Muscle of leg (tissue), 11 donors: ENCODE results near the gene IRS2. TPM values are rescaled to one million over a fixed set of nuclear protein-coding genes. Genes with fewer than 3 reads are reported as not detected.

Experiments used
- DNase-seq: peaks from one replicate; pipeline ENCODE4 v3.0.0; 2013
- H3K27ac ChIP-seq: one replicate; pipeline ENCODE4 v1.5.1; 2013; ENCODE audit warnings: mild to moderate bottlenecking, low read length, control low read depth
- H3K27me3 ChIP-seq: one replicate; pipeline ENCODE4 v1.6.1; 2013; ENCODE audit warnings: low read length; ENCODE audit not compliant: control insufficient read depth, insufficient read depth
- H3K36me3 ChIP-seq: one replicate; pipeline ENCODE4 v1.6.1; 2013; ENCODE audit warnings: low read length; ENCODE audit not compliant: control insufficient read depth, insufficient read depth
- H3K4me1 ChIP-seq: one replicate; pipeline ENCODE4 v1.6.1; 2013; ENCODE audit warnings: low read length; ENCODE audit not compliant: control insufficient read depth, insufficient read depth
- H3K4me3 ChIP-seq: one replicate; pipeline ENCODE4 v1.5.1; 2013; ENCODE audit warnings: low read length, control low read depth
- H3K9me3 ChIP-seq: replicated peaks from 2 replicates; pipeline ENCODE4 v1.6.1; 2013; ENCODE audit warnings: low read depth, low read length; ENCODE audit not compliant: control insufficient read depth
- WGBS: methylation state at CpG from one replicate; pipeline ENCODE4 v1.1.5; 2013; ENCODE audit warnings: missing lambda C conversion rate; ENCODE audit not compliant: insufficient coverage; 5-methylcytosine and 5-hydroxymethylcytosine counted together
- polyA plus RNA-seq, 8 donors: library from polyadenylated mRNA; unstranded; fragments of 120-200 nt; gene quantifications; one replicate each; pipeline versions ENCODE4 v1.2.1 to v1.2.3, GENCODE V29; 2013; ENCODE audit warnings: inconsistent platforms in 1 of 8, low replicate concordance in 1 of 8; ENCODE audit not compliant: insufficient read length in 8 of 8, insufficient read depth in 1 of 8
- total RNA-seq: library from RNA; stranded (reverse); fragments of 120-200 nt; gene quantifications from one replicate; pipeline ENCODE4 v1.2.4, GENCODE V29; 2013

Gene IRS2
- total and polyA plus RNA-seq, 9 donors = 1.5 to 5.0 (median 2.8) TPM

GRCh38 chr13:109789262-109789661 is 2.9 kb upstream of the IRS2 start:
- WGBS = 80% methylated on average over 1 of the region's 2 CpGs
- peaks cover 12% of the 10 kb centered on the region for H3K27me3 ChIP-seq
- peaks cover 13% of the 10 kb centered on the region for H3K4me1 ChIP-seq
- H3K9me3 ChIP-seq = no peaks in the 10 kb centered on the region
- no peaks in the 10 kb centered on the region for H3K36me3 ChIP-seq
- H3K4me3 ChIP-seq = no peak overlapping the region
- no peak overlapping the region for H3K27ac ChIP-seq
- no peak for DNase-seq

GRCh38 chr13:109788372-109789111 is 2.2 kb upstream of the IRS2 start:
- Histone ChIP-seq H3K4me1 (peaks cover 16% of the 10 kb centered on the region), H3K4me3 (no peak overlapping the region), H3K27ac (no peak overlapping the region), H3K9me3 (no peaks in the 10 kb centered on the region), H3K36me3 (peaks cover 1% of the 10 kb centered on the region), H3K27me3 (peaks cover 15% of the 10 kb centered on the region)
- no CpG with 5 or more reads among the region's 7 CpGs for WGBS
- DNase-seq = no peak

DNA sequence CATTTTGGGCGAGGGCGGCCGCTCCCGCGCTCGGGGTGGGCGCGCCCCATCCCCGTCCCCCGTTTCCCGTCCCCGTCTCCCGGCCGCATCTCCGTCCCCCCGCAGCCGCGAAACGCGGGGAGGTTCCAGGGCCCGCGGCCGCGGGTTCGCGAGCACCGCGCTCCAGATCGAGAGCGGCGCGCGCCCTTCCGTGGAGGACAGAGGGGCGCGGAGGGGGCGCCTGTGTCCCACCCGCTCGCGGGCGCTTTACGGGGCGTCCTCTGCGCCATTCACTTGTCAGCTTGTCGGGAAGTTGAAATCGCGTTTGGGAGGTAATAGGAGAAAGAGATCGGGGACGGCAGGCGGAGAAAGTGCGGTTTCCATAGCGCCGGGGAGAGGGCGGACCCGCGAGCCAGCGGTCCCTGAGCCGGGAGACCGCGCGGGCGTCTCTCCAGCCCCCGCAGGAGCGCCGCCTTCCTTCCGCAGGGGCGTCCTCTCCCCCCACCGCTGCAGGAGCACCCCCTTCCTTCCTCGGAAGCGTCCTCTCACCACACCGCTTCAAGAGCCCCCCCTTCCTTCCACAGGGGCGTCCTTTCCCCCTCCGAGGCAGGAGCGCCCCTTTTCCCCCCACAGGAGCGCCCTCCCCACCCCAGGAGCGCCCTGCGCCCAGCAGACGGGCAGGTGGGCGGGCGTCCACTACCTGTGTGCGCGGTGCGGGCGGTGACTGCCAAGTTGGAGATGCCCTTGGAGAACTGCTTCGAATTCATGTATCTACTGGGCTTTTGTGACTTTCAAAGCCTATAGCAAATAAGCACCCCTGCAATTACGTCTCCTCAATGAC is 962 bp upstream of the IRS2 start:
- H3K9me3 ChIP-seq = no peaks in the 10 kb centered on the region
- peaks cover 5% of the 10 kb centered on the region for H3K36me3 ChIP-seq
- peak; percentile 72 for DNase-seq
- peaks cover 16% of the 10 kb centered on the region for H3K4me1 ChIP-seq
- H3K27ac ChIP-seq = peak overlapping the region; percentile 69
- peak overlapping the region; percentile 75 for H3K4me3 ChIP-seq
- under 1% methylated on average over 70 of the region's 86 CpGs for WGBS
- peaks cover 15% of the 10 kb centered on the region for H3K27me3 ChIP-seq

DNA sequence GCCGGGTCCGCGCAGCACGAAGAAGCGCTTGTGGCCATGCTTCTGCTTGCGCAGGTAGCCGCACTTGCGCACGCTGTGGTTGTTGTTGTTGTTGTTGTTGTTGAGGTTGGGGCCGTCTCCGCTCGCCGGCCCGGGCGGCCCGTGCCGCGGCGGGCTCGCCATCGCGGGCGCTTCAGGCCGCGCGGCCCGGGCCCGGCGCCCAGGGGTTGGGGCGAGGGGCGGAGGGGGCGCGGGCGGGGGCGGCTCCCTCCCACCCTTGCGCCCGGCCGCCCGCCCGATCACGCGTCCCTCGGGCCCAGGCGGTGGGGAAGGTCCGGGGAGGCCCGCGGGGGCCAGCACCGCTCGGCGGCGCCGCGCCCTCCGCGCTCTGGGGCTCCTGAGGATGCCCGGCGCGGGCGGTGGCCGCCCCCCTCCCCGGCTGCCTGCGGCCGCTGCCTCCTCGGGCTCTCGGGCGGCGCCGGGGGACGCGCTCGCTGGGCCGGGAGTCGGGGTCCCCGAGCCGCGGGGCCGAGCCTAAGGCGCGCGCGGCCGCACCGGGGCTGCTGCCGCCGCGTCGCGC is 412 bp downstream of the IRS2 start:
- H3K27ac ChIP-seq = no peak overlapping the region
- peak; percentile 36 for DNase-seq
- WGBS = 0% methylated on average over 63 of the region's 88 CpGs
- peaks cover 13% of the 10 kb centered on the region for H3K36me3 ChIP-seq
- H3K4me1 ChIP-seq = peaks cover 20% of the 10 kb centered on the region
- no peaks in the 10 kb centered on the region for H3K9me3 ChIP-seq
- H3K27me3 ChIP-seq = peaks cover 15% of the 10 kb centered on the region
- H3K4me3 ChIP-seq = peak overlapping the region; percentile 37

- Histone ChIP-seq H3K36me3 (peaks cover 13% of the 10 kb centered on the region), H3K27ac (no peak overlapping the region), H3K9me3 (no peaks in the 10 kb centered on the region), H3K4me1 (peaks cover 24% of the 10 kb centered on the region), H3K4me3 (peak overlapping the region; percentile 37), H3K27me3 (peaks cover 15% of the 10 kb centered on the region)
- 1% methylated on average over 98 of the region's 98 CpGs for WGBS
- peak; percentile 58 for DNase-seq
Observed at GRCh38 chr13:109785141-109785891, 1.1 kb downstream of the IRS2 start.

DNA sequence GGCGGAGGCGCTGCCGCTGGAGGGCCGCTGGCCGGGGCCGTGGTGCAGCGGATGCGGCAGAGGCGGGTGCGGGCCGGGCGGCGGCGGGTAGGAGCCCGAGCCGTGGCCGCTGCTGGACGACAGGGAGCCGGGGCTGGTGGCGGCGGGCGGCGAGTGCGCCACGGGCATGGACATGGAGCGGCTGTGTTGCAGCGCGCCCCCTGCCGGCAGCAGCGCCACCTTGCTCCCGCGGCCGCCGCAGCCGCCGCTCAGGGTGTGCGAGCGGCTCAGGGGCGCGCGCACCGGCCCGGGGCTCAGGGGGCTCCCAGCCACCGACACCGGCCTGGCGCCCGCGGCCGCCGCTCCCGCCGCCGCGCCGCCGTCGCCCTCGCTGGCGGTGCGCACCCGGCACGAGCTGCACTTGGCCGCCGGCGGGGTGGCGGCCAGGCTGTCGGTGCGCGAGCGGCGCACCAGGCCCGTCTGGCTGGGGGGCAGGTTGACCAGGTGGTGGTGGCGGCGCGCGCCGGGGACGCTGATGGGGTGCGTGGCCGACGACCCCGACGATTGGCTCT is 1.7 kb downstream of the IRS2 start:
- Histone ChIP-seq H3K27ac (no peak overlapping the region), H3K9me3 (no peaks in the 10 kb centered on the region), H3K27me3 (peaks cover 15% of the 10 kb centered on the region), H3K4me3 (peak overlapping the region; percentile 34), H3K4me1 (peaks cover 24% of the 10 kb centered on the region), H3K36me3 (peaks cover 16% of the 10 kb centered on the region)
- under 1% methylated on average over 83 of the region's 83 CpGs for WGBS
- peak; percentile 83 for DNase-seq

DNA sequence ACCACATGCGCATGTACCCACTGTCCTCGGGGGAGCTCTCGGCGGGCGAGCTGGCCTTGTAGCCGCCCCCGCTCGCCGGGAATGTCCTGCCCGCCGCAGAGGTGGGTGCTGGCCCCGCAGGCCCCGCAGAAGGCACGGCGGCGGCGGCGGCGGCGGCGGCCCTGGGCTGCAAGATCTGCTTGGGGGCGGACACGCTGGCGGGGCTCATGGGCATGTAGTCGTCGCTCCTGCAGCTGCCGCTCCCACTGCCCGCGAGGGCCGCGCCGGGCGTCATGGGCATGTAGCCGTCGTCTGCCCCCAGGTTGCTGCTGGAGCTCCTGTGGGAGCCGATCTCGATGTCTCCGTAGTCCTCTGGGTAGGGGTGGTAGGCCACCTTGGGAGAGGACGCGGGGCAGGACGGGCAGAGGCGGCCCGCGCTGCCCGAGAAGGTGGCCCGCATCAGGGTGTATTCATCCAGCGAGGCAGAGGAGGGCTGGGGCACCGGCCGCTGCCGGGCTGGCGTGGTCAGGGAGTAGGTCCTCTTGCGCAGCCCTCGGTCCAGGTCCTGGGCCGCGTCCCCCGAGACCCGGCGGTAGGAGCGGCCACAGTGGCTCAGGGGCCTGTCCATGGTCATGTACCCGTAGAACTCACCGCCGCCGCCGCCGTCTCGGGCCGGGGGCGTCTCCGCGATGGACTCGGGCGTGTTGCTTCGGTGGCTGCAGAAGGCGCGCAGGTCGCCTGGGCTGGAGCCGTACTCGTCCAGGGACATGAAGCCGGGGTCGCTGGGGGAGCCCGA is 2.4 kb downstream of the IRS2 start:
- Histone ChIP-seq H3K4me1 (peaks cover 24% of the 10 kb centered on the region), H3K9me3 (no peaks in the 10 kb centered on the region), H3K27me3 (peaks cover 13% of the 10 kb centered on the region), H3K4me3 (peak overlapping the region; percentile 21), H3K27ac (no peak overlapping the region), H3K36me3 (peaks cover 16% of the 10 kb centered on the region)
- no peak for DNase-seq
- 53% methylated on average over 79 of the region's 81 CpGs for WGBS

- Histone ChIP-seq H3K27ac (no peak overlapping the region), H3K36me3 (peaks cover 16% of the 10 kb centered on the region), H3K9me3 (no peaks in the 10 kb centered on the region), H3K4me3 (no peak overlapping the region), H3K27me3 (peaks cover 13% of the 10 kb centered on the region), H3K4me1 (peaks cover 24% of the 10 kb centered on the region)
- no peak for DNase-seq
- WGBS = 91% methylated on average over 29 of the region's 29 CpGs
Observed at GRCh38 chr13:109783447-109783814, 3.0 kb downstream of the IRS2 start.

- no peak for DNase-seq
- Histone ChIP-seq H3K9me3 (no peaks in the 10 kb centered on the region), H3K4me3 (no peak overlapping the region), H3K36me3 (peaks cover 16% of the 10 kb centered on the region), H3K27ac (no peak overlapping the region), H3K4me1 (peaks cover 24% of the 10 kb centered on the region), H3K27me3 (peaks cover 13% of the 10 kb centered on the region)
- 97% methylated on average over 72 of the region's 72 CpGs for WGBS
Observed at GRCh38 chr13:109782823-109783431, 3.5 kb downstream of the IRS2 start.
